OCI-M2 (cell line): ENCODE measurements around the gene UPK3BL1.
"Not testable (repeated sequence)": the region's sequence is repeated elsewhere in the genome, so short reads cannot be mapped to it uniquely, and the experiment has no call there.

Experiments used
- DNase-seq: peaks from one replicate; lab custom pipeline; 2025; ENCODE audit not compliant: unreplicated experiment; lab: John Stamatoyannopoulos, UW

The UPK3BL1 gene, protein sequence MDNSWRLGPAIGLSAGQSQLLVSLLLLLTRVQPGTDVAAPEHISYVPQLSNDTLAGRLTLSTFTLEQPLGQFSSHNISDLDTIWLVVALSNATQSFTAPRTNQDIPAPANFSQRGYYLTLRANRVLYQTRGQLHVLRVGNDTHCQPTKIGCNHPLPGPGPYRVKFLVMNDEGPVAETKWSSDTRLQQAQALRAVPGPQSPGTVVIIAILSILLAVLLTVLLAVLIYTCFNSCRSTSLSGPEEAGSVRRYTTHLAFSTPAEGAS

DNA sequence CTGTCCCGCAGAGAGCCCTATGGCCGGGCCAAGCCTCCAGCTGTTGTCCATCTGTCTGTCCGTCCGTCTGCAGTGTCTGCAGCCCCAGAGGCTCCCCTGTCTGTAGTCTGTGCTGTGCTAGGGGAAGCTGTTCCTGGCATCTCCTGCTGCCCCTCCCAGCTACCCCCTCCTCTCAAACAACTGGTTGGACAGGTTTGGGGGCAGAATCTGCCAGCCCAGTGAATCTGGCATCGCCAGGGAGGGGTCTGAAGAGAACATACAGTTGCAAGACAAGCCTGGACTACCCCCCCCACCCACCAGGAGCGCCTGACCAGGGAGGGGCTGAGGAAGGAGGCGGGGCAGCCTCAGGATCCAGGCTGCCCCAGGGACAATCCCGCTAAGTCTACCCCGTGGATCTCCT is at the start of gene UPK3BL1:
TSS of gene UPK3BL1 (minus strand) at position 101 of the 400 bp plus-strand sequence. CDS start at position 51, 50 bp downstream.
- not testable (repeated sequence) for DNase-seq

DNA sequence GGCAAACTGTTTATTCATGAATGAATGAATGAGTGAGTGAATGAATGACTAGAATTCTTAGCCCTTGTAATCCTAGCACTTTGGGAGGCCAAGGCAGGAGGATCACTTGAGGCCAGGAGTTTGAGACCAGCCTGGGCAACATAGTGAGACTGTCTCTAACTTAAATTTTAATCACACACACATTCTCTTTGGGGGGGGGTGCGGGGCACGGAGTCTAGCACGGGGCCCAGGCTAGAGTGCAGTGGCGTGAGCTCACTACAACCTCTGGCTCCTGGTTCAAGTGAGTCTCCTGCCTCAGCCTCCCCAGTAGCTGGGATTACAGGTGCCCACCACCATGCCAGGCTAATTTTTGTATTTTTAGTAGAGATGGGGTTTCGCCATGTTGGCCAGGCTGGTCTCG is 48.0 kb upstream of the UPK3BL1 start:
- DNase-seq, result not testable (repeated sequence)

DNA sequence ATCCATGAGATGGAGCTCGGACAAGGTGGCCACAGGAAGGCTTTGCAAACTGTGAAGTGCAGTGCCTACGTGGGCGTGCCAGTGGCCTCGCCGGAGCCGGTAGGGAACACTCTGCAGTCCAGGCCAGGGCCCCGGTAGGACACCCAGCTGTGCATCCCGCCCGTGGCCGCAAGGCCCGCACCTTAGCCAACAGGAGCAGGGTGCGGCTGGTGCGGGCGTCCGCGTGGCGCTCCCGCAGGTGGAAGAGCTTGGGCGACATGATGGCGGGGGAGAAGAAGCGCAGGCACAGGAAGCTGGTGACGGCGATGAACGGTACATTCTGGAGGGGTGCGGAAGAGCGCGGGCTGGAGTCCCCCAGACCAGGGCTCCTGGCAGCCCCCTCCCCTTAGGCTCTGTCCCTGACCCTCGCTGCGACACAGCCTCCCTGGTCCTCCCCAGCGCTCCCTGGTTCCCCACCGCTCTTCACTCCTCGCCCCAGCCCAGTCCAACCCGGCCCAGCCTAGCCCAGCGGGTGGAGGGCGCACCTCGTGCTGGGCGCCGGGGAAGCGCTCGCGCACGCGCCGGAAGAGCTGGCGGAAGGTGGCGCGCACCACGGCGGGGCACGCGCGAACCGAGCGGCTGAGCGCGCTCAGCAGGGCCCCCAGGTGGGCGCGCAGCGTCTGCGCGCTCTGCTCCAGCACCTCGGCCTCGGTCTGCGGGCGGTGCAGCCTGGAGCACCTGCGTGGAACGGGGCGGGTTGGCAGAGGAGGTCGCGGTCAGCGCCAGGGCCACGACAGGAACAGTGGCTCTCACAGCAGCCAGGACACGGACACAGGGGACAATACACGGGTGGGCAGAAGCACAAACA is 47.1 kb upstream of the UPK3BL1 start:
- DNase-seq, result not testable (repeated sequence)

DNA sequence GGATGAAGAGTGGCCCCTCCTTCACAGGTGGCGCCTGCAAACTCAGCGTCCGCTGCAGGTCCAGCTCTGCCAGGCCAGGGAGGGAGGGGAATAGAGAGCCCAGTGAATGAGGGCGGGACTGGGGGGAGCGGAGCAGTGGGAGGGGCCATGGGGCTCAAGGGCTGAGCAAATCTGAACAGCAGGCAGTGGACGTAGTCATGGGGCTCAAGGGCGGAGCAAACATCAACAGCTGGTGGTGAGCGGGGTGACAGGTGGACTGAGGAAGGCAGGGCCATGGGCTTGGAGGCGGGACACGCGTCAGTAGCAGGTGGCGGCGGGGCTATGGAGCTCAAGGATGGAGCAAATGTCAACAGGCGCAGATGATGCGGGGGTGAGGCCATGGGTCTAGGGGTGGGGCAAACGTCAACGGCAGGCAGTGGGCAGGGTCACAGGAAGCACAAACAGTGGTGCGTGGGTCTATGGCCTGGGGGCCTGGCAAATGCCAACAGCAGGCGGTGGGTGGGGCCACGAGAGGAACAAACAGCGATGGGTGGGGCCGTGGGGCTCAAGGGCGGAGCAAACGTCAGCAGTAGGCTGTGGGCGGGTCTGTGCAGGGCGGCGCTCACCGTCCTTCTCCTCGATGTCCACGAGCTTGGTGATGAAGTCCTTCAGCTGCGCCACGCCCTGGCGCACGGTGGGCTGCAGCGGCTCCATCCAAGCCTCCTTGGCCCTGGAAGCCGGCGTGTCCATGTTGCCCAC is 45.9 kb upstream of the UPK3BL1 start:
- not testable (repeated sequence) for DNase-seq

DNA sequence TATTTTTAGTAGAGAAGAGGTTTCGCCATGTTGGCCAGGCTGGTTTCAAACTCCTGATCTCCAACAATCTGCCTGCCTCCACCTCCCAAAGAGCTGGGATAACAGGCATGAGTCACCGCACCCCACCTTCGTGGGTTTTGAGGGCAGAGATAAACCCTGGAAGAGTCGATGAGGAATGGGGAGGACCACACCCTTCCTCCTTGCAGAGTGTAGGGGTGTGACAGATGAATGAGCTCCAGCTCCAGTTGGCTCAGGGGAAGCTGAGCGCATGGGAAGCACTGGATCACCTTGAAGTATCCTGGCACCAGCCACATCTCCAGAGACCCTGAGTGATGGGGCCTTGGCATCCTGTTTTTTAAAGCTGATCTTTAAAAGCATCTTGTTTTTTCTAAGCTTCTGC is 40.0 kb upstream of the UPK3BL1 start:
- DNase-seq, result not testable (repeated sequence)

DNA sequence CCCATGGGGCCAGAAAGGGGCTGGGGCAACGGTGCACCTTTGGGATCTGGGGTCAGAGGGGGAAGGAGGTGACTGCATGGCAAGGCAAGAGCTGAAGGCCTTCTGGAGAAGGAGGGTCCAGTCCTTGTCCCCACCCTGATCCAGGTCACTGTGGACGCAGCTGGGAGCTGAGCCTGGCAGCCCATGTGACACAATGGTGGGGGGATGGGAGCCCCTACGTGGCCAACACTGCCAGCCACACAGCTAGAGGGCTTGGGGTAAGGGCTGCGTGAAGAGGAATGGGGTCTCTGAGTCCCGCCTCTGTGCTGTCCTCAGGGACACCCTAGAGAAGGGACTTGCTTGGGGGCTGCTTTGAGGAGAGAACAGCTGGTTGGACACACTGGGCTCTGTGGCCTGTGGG is 38.2 kb upstream of the UPK3BL1 start:
- DNase-seq, result not testable (repeated sequence)

DNA sequence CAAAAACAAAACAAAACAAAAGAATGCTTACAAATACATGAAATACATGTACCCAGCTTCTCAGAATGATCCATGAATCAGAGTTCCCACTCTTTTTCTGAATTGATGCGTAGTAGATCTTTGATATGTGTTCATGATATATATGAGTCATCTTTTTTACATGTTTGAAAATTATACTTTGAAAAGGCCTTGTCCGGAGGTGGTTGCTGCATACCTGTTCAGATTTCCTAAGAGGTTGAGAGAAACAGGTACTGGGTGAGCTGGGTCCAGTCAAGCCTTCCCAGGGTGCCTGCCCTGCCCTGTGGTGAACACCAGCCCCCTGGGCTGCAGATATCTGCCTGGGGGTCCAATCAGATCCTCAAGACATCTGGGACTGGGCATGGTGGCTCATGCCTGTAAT is 33.0 kb upstream of the UPK3BL1 start:
- not testable (repeated sequence) for DNase-seq

GRCh38 chr7:102673447-102674067 is 31.0 kb upstream of the UPK3BL1 start:
- not testable (repeated sequence) for DNase-seq

DNA sequence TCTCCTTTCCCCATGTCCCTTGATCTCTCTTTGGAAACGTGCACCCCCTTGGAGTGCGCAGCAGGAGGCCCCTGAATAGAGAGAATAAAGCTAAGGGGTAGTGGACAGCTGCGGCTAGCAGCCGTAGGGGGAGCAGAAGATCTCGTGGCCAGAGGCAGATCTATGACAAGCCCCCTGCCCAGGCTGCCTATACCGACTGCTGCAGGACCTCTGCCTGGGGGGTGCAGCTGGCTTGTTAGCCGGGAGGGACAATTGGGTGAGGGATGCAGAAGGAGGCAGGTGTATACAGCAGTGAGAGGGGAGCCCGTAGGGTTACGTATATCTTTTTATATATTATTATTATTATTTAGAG is 29.3 kb upstream of the UPK3BL1 start:
- not testable (repeated sequence) for DNase-seq

DNA sequence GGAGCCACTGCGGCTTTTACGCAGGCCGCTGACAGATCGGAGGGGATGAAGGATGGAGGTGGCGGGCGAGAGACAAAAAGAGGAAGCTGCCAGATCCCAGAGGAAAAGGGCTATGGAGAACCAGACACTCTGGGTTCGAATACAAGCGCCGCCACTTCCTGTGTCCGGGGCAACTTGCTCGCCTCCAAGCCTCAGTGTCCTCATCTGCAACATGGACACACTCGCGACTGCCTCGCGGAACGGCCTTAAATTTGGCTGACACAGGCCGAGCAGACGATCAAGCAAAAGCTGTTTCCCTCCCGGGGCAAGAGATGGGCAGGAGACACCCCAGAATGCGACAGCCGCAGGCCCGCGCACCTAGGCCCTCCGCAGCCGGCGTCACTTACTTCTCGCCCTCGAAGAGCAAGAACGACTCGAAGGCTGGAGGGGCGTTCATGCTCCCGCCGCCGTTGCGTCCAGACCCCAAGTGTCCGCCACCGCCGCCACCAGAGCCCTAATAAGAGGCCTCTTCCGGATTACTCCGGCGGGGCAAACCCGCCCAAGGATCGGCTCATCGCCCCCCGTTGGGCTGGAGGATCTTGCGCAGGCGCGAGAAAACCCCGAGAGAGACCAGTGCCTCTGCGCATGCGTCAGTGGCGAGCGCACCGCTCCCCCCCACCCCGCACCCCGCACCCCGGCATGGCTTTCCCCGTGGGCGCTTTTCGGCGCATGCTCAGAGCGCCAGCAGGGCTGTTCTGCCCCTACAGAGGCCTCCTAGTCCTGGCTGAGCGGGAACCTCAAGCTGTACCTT is 28.8 kb upstream of the UPK3BL1 start, which contains the start of gene POLR2J2:
TSS of gene POLR2J2 (minus strand) at position 498 of the 790 bp plus-strand sequence. CDS start at position 436, 62 bp downstream.
- DNase-seq, result not testable (repeated sequence)

GRCh38 chr7:102667523-102667922 is 24.9 kb upstream of the UPK3BL1 start:
- DNase-seq, result not testable (repeated sequence)

DNA sequence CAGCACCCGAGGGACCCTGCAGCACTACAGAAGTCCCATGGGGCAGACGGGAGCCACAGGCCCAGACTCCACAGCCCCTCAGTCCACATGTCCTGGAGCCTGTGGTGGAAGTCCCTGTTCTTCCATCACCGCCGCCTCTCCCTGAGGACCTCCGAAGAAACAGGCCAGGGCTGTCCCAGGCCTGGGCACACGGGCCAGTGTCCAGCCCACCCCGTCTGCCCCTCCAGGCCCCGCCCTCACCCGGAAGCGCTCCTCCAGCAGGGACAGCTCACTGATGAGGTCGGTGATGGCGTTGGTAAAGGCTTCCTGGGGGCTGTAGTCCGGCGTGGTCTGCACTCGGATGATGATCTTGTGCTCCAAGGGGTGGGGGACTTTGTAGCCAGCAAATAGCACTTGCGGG is 24.3 kb upstream of the UPK3BL1 start:
- DNase-seq, result not testable (repeated sequence)

- not testable (repeated sequence) for DNase-seq
These were observed 22.2 kb upstream of the UPK3BL1 start for GRCh38 chr7:102664765-102665164.

DNA sequence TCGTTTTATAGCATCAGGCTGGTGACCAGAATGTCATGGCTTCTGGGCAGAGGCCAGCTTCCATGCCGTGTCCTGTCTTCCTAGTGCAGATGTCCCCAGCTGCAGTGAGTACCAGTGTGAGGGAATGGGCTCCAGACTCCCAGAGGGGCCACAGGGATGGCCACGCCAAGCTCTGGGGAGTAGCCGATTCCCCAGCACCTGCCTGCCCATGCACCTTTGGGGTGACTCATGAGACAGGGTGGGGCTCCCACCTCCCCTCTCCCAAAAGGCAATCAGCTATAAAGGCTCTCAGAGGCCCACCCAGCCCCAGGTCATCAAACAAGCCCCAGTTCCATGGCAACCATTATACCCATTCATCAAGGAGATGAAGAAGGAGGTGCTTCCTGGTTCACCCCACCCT is 7.3 kb upstream of the UPK3BL1 start, which contains the start of gene SPDYE2B:
TSS of gene SPDYE2B (plus strand) at position 396 of the 400 bp plus-strand sequence. CDS start 2,030 bp downstream, outside the sequence.
- DNase-seq, result not testable (repeated sequence)

- DNase-seq, result not testable (repeated sequence)
These were observed 5.2 kb upstream of the UPK3BL1 start for GRCh38 chr7:102647813-102648212.

GRCh38 chr7:102643404-102643803 is 813 bp upstream of the UPK3BL1 start:
- DNase-seq, result not testable (repeated sequence)

GRCh38 chr7:102638848-102639247 is 3.7 kb downstream of the UPK3BL1 start:
- not testable (repeated sequence) for DNase-seq

- not testable (repeated sequence) for DNase-seq
These were observed 5.6 kb downstream of the UPK3BL1 start for GRCh38 chr7:102636956-102637355.

DNA sequence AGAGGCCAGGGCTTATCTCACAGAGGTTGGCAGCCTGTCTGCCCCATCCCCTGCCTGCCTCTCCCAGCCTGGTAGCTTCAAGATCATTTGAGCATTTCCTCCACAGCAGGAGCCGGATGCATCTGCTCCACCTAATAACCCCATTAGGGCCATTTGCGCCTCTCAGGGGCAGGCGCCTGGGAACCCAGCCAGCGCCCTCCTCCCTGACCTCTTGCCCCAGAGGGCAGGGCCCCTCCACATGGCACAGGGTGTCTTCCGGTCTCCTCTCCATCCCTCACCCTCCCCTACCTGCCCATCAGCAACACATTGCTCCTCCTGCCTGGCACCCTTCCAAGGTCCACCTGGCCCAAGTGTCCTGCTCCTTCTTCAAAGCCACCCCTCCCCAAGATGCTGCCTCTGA is 7.2 kb downstream of the UPK3BL1 start:
- not testable (repeated sequence) for DNase-seq

DNA sequence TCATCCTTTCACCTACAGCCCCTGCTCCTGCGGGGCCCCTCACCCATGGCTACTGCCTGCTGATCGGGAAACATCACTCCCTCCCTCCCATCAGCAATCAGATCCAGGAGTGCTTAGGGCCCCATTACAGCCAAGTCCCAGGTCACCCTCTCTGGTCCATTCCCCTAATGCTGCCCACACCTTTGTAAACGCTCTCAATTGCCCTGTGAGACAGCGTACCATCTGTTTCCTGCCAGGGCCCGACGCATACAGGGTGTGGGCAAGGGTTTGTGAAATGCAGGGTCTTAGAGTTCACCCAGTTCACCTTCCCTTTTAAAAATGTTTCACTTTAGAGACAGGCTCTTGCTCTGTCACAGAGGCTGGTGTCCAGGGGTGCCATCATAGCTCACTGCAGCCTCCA is 8.3 kb downstream of the UPK3BL1 start:
- DNase-seq, result not testable (repeated sequence)
